ENCODE data around the gene NCOA7. TPM values are rescaled to one million over a fixed set of nuclear protein-coding genes. Genes with fewer than 3 reads are reported as not detected.
A peak's percentile ranks its signal among the peaks of the same experiment; 100 is the strongest.

Gene NCOA7
- total and polyA plus RNA-seq, 9 of the 15 experiments (the other 6 are each of a cell fraction or from before 2014, with no cell fraction given): 5.8 to 14.6 (median 9.3) TPM

DNA sequence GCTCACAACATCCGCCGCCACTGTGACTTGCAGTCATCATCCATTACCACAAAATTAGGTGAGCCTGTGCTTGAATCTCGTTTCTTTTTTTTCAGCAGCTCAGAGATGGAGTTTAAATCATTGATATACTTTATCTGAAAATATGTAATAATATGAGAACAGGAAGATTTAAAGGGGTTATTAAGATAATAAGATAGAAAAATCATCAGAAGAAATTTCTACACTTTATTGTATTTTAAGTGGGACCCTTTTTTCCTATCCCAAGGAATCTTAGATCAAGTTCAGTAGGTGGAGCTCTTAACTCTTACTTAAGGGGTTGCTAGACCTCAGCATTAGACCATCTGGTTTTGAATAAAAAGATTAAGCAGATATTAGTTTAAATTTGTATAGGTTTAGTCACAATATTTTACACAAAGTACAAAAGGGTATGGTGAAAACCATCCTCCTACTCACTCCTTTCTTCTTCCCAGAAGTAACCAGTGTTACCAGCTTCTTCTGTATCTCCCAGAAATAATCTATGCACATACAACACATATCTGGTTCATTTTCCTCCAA lies 9.4 kb upstream of the NCOA7 start (continued):
- TF ChIP-seq, protein P1, sequence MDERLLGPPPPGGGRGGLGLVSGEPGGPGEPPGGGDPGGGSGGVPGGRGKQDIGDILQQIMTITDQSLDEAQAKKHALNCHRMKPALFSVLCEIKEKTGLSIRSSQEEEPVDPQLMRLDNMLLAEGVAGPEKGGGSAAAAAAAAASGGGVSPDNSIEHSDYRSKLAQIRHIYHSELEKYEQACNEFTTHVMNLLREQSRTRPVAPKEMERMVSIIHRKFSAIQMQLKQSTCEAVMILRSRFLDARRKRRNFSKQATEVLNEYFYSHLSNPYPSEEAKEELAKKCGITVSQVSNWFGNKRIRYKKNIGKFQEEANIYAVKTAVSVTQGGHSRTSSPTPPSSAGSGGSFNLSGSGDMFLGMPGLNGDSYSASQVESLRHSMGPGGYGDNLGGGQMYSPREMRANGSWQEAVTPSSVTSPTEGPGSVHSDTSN (CRISPR knock-in tag; IDR thresholded peaks at IDR 0.05; ENCODE audit: low read depth): no peak
- TF ChIP-seq, protein P1 (tag; conservative IDR thresholded peaks at IDR 0.05; ENCODE audit: low read depth): peak; percentile 19; the same call in 1 of the 2 replicates
- TF ChIP-seq DPF2 (IDR thresholded peaks at IDR 0.05) (0 out of 2 replicates have a peak, but pooled peaks have one; percentile 2), GABPA (tag; conservative IDR thresholded peaks at IDR 0.05; ENCODE audit: low read depth) (peak; percentile 65), ZBED1 (IDR thresholded peaks at IDR 0.05) (no peak), CEBPG (CRISPR knock-in tag; IDR thresholded peaks at IDR 0.05) (no peak), CEBPG (tag; conservative IDR thresholded peaks at IDR 0.05 in 1 of 2, IDR thresholded peaks at IDR 0.05 in 1 of 2) (peak in 1 of 2 experiments; percentile 91; a peak in 2 of 4 replicates), TGIF2 (CRISPR knock-in tag; IDR thresholded peaks at IDR 0.05) (no peak), PPARD (CRISPR knock-in tag; IDR thresholded peaks at IDR 0.05) (no peak), KDM4B (IDR thresholded peaks at IDR 0.05; ENCODE audit: borderline replicate concordance in 2 of 2, low read depth in 1 of 2) (no peak), ZNF57 (CRISPR knock-in tag; IDR thresholded peaks at IDR 0.05) (no peak), ATF7 (IDR thresholded peaks at IDR 0.05) (0 out of 2 replicates have a peak, but pooled peaks have one; percentile 47), ETS2 (tag; IDR thresholded peaks at IDR 0.05; ENCODE audit: borderline replicate concordance, poor library complexity, severe bottlenecking) (no peak), ZEB2 (IDR thresholded peaks at IDR 0.05) (no peak), ELK1 (CRISPR knock-in tag; IDR thresholded peaks at IDR 0.05) (no peak), KLF6 (CRISPR knock-in tag; IDR thresholded peaks at IDR 0.05; ENCODE audit: borderline replicate concordance) (no peak), SRSF7 (optimal IDR thresholded peaks at IDR 0.05; ENCODE audit: low read depth, low read length) (no peak), ZNF395 (CRISPR knock-in tag; IDR thresholded peaks at IDR 0.05) (0 out of 2 replicates have a peak, but pooled peaks have one; percentile 20), UBTF (IDR thresholded peaks at IDR 0.05; ENCODE audit: borderline replicate concordance in 1 of 2, low read depth in 2 of 2, low read length in 2 of 2) (0 out of 4 replicates have a peak, but pooled peaks of 1 of the 2 experiments have one; percentile 28), ZNF3 (CRISPR knock-in tag; IDR thresholded peaks at IDR 0.05) (no peak), COPS2 (conservative IDR thresholded peaks at IDR 0.05) (no peak)
